GM12874 (cell line): Measurements from ENCODE around the gene REG4.

ENCODE experiments used
- TF ChIP-seq, protein P1 (sequence below): IDR thresholded peaks from 2 replicates; pipeline ENCODE4 v1.5.1; 2011; ENCODE audit warnings: low read depth, mild to moderate bottlenecking, control low read depth, low read length, moderate library complexity; ENCODE audit not compliant: insufficient read depth

REG4 gene

DNA sequence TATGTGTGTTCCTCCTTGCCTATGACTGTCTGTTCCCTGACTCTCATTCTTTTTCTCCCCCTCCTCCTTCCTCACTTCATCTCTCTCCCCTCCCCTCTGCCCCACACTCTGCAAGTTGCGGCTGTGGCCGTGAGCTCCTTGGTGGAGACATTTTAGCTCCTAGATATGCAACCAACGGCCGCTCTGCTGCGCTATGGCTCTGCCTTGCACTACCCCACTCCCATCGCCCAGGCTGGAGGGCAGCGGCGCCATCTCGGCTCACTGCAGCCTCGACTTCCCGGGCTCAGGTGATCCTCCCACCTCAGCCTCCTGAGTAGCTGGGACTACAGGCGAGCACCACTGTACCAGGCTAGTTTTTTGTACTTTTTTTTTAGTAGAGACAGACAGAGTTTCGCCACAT, 5.5 kb downstream of the REG4 start:
- TF ChIP-seq, protein P1, sequence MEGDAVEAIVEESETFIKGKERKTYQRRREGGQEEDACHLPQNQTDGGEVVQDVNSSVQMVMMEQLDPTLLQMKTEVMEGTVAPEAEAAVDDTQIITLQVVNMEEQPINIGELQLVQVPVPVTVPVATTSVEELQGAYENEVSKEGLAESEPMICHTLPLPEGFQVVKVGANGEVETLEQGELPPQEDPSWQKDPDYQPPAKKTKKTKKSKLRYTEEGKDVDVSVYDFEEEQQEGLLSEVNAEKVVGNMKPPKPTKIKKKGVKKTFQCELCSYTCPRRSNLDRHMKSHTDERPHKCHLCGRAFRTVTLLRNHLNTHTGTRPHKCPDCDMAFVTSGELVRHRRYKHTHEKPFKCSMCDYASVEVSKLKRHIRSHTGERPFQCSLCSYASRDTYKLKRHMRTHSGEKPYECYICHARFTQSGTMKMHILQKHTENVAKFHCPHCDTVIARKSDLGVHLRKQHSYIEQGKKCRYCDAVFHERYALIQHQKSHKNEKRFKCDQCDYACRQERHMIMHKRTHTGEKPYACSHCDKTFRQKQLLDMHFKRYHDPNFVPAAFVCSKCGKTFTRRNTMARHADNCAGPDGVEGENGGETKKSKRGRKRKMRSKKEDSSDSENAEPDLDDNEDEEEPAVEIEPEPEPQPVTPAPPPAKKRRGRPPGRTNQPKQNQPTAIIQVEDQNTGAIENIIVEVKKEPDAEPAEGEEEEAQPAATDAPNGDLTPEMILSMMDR = no peak

DNA sequence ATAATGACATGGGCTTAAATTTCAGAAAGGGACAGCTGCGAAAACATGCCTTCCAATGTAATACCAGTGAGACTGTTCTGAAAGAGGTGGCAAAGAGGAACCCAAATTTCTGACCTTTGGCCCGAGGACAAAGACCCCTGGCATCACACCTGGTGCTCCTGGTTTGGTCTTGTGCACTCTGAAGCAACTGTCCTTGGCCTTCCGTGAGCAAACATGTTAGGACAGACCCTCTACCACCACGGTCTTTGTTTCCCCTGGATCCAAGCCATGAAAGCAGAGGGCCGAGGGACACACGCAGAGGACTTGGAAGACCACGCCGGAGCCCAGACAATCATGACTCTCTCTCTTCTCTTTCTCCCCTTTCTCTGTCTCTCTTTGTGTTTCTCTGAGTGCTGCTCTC, 6.0 kb downstream of the REG4 start:
- TF ChIP-seq, protein P1 = no peak

DNA sequence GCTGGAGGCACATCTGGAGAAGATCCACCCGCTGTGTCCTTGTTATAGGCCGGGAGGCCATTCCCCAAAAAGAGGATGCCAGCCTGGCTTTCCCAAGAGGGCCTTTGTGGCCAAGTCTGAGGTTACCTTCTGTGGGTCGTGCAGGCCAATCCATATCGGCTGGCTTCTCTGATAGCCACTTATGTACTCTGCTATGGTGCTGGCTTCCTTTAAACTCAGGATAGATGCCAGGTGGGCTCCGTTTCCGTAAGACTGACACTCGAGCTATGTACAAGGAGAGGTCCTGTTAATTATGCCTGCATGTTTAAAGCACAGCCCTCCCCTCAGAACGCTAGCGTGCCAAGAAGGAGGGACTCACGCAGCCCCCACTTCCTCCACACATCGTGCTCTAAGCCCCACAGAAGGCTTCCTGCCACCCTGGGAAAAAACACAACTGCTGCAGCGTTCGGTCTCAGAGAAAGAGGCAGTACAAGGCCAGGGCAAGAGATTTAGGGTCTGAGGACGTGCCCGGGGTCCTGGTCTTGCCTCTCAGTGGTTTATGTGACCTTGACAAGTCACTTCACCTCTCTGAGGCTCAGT, 11.6 kb downstream of the REG4 start:
- TF ChIP-seq, protein P1 = no peak

DNA sequence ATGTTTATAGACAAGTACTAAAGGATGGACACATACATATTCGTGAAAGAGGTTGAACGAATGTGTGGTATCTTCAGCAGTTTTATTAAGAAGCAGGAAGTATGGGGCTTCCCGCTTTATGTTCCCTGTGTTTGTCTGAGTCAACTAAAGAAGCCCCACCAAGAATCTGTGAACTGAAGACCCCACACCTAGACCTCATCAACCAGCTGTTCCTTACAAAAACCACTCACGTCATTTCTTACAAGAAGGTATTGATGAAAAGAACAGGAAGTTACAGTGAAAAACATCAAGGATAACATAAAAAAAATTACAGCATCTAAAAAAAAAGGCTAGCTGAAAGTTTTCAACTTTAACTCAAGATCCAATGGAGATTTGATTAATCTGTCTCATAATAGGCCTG, 12.3 kb downstream of the REG4 start:
- TF ChIP-seq, protein P1 = no peak

DNA sequence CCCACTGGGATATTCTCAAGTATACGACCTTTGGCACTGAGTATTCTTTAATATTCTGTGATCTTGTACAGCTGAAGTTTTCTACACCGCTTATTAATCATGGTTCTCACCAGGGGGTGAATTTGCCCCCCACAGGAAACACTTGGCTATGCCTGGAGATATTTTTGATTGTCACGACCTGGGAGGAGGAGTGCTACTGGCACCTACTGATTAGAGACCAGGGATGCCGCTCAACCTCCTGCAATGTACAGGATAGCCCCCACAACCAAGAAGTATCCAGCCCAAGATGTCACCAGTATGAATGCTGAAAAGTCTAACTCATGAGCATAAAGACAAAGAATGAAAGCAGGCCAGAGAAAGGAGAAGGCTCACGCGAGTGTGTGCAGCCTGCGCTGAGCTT, 13.7 kb downstream of the REG4 start:
- TF ChIP-seq, protein P1 = no peak

DNA sequence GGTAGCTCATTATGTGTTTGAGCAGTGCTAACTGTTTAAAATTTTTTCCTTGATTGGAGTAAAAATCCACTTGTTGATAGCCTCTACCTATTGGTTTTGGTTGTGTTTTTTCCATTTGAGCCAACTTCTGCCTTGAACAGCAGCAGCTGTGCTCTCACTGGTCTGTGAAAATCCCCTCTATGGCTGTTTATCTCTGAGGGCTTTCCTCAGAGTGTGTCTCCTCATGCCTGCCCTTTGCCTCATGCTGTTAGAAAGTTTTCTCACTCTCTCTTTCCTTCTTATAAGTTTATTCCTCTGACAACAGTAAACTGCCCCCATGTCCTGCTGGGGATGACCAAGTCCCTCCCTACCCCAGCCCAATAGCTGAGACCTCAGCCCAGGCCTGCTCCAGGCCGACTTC, 14.1 kb downstream of the REG4 start:
- TF ChIP-seq, protein P1 = no peak

DNA sequence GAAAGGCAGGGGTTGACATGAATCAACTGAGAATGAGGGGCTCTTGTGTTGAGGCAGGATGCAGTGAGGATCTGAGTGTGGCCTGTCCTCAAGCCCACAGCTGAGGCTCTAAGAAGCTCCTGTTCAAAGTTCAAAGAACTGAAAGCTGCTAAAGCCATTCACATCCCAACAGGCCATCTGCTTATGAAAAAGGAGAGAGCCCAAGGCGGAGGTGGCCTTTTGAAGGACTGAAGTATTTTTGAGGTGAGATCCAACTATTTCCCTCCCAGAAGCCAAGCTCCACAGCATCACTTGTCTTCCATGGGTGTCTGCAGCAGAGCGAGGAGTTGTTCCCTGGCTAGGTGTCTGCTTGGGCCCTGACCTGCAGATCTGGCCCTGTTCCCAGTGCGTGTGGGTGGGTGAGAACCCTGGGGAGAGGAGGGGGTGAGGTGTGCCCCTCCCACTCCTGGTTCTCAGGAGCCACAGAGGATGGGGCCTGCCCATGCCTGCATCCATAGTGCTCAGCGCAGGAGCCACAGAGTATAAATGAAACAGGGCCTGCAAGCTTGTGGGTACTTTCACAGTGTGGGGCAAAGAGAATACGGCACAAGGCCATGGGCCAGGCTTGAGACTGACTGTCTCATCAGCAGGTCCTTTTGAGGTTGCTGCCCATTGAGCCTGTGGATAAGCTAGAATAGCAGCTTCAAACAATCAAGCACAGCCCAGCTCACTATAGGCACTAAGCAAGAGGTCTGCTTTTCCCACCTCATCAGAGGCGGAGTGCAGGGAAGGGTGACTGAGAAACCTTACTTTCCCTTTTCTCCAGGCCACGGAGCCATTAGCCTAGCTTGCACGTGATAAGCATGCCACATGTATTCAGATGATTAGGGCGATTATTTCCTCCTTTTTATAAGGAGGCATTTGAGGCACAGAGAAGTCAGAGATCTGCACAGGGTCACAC, 15.7 kb downstream of the REG4 start:
- TF ChIP-seq, protein P1 = no peak
